HepG2 (cell line): Measurements from ENCODE around the gene FBP2. TPM values are rescaled to one million over a fixed set of nuclear protein-coding genes. Genes with fewer than 3 reads are reported as not detected.

ENCODE experiments used
- ESRRA ChIP-seq: sonication (generic); formaldehyde crosslinking; IDR thresholded peaks from 2 replicates; pipeline ENCODE4 v1.5.1; 2020; ENCODE audit warnings: mild to moderate bottlenecking, low read depth, missing genetic modification reagents
- FLYWCH1 ChIP-seq: sonication (generic); formaldehyde crosslinking; IDR thresholded peaks from 2 replicates; pipeline ENCODE4 v1.8.1; 2023; ENCODE audit warnings: mild to moderate bottlenecking, missing genetic modification reagents
- HMG20B ChIP-seq: conservative IDR thresholded peaks from 2 replicates; pipeline ENCODE4 v1.6.1; 2016; ENCODE audit warnings: missing genetic modification reagents, missing compliant biosample characterization
- HNF1A ChIP-seq, 2 experiments: sonication (generic) in 1 of 2; formaldehyde crosslinking in 1 of 2; IDR thresholded peaks; 2 replicates each; pipeline versions ENCODE4 v1.4.0 to v1.6.1; 2016 to 2020; ENCODE audit warnings: borderline replicate concordance in 1 of 2, low read depth in 1 of 2, mild to moderate bottlenecking in 1 of 2, missing genetic modification reagents in 1 of 2
- HNRNPUL1 ChIP-seq: fragments of 200-400 bp; formaldehyde crosslinking; IDR thresholded peaks from 2 replicates; pipeline ENCODE4 v1.6.1; 2017; ENCODE audit warnings: low read depth, mild to moderate bottlenecking, low read length, moderate library complexity
- KLF16 ChIP-seq, 2 experiments: sonication (generic) in 1 of 2; formaldehyde crosslinking in 1 of 2; IDR thresholded peaks; 2 replicates each; pipeline versions ENCODE4 v1.6.1 to v1.8.0; 2016 to 2023; ENCODE audit warnings: missing genetic modification reagents in 2 of 2, missing compliant biosample characterization in 1 of 2
- MED1 ChIP-seq: sonication (generic); formaldehyde crosslinking; IDR thresholded peaks from 2 replicates; pipeline ENCODE4 v1.4.0; 2020; ENCODE audit warnings: missing genetic modification reagents
- NR2F2 ChIP-seq: IDR thresholded peaks from 2 replicates; pipeline ENCODE4 v1.6.1; 2012; ENCODE audit warnings: low read depth, inconsistent platforms, borderline replicate concordance
- POLR2A ChIP-seq, 2 experiments: IDR thresholded peaks; 2 replicates each; pipeline ENCODE4 v1.6.1; 2011; ENCODE audit warnings: low read depth in 2 of 2, low read length in 2 of 2, mild to moderate bottlenecking in 1 of 2, moderate library complexity in 1 of 2; ENCODE audit not compliant: insufficient read depth in 1 of 2
- POLR2AphosphoS5 ChIP-seq: IDR thresholded peaks from 2 replicates; pipeline ENCODE4 v1.6.1; 2012; ENCODE audit warnings: low read depth, low read length
- RBM39 ChIP-seq: fragments of 200-400 bp; formaldehyde crosslinking; IDR thresholded peaks from one replicate; pipeline ENCODE4 v1.6.1; 2018; ENCODE audit warnings: antibody characterized with exemption, mild to moderate bottlenecking, low read depth, low read length; ENCODE audit not compliant: poor library complexity, severe bottlenecking
- RFX3 ChIP-seq: IDR thresholded peaks from 2 replicates; pipeline ENCODE4 v1.6.1; 2016; ENCODE audit warnings: missing biosample characterization, missing genetic modification reagents
- TAF15 ChIP-seq: fragments of 200-400 bp; formaldehyde crosslinking; IDR thresholded peaks from one replicate; pipeline ENCODE4 v1.6.1; 2018; ENCODE audit warnings: mild to moderate bottlenecking, low read depth, low read length; ENCODE audit not compliant: poor library complexity, severe bottlenecking
- TMF1 ChIP-seq: sonication (generic); formaldehyde crosslinking; IDR thresholded peaks from 2 replicates; pipeline ENCODE4 v1.8.1; 2022; ENCODE audit warnings: low read depth, missing genetic modification reagents
- WIZ ChIP-seq: sonication (generic); formaldehyde crosslinking; IDR thresholded peaks from 2 replicates; pipeline ENCODE4 v1.5.1; 2020; ENCODE audit warnings: mild to moderate bottlenecking, missing genetic modification reagents
- ZMAT3 ChIP-seq: sonication (generic); formaldehyde crosslinking; conservative IDR thresholded peaks from 2 replicates; pipeline ENCODE4 v1.7.0; 2021; ENCODE audit warnings: missing genetic modification reagents
- ZNF543 ChIP-seq: sonication (generic); formaldehyde crosslinking; IDR thresholded peaks from 2 replicates; pipeline ENCODE4 v1.4.0; 2020; ENCODE audit warnings: mild to moderate bottlenecking, missing genetic modification reagents
- ZNF552 ChIP-seq: sonication (generic); formaldehyde crosslinking; IDR thresholded peaks from 2 replicates; pipeline ENCODE4 v1.9.0; 2022; ENCODE audit warnings: missing genetic modification reagents, mild to moderate bottlenecking, borderline replicate concordance
- ZNF564 ChIP-seq: sonication (generic); formaldehyde crosslinking; IDR thresholded peaks from 2 replicates; pipeline ENCODE4 v1.8.1; 2023; ENCODE audit warnings: mild to moderate bottlenecking, missing genetic modification reagents
- polyA plus RNA-seq, 8 experiments: library from polyadenylated mRNA; depleted of rRNA in 3 of 8; stranded (reverse) in 7 of 8; unstranded in 1 of 8; fragments of >200 nt; fragmentation: Illumina TruSeq in 4 of 8; extraction: Trizol in 4 of 8; gene quantifications; 2 replicates each; pipeline versions ENCODE4 v1.2.1 to v1.2.3, GENCODE V29; 2011 to 2016; ENCODE audit warnings: low read depth in 4 of 8, missing spikeins in 1 of 8, mixed read lengths in 1 of 8; ENCODE audit not compliant: insufficient read depth in 1 of 8
- total RNA-seq, 5 experiments: library from RNA; depleted of rRNA; stranded (reverse); fragments of >200 nt; fragmentation: Illumina TruSeq; extraction: Trizol; gene quantifications; 2 replicates each; pipeline ENCODE4 v1.2.3, GENCODE V29; 2016; ENCODE audit warnings: low read depth in 1 of 5
- TF ChIP-seq, protein P1 (sequence below): sonication (generic); formaldehyde crosslinking; IDR thresholded peaks from 2 replicates; pipeline ENCODE4 v1.4.0; 2020; ENCODE audit warnings: mild to moderate bottlenecking, missing genetic modification reagents, borderline replicate concordance
- TF ChIP-seq, protein P2 (sequence below): sonication (generic); formaldehyde crosslinking; IDR thresholded peaks from 2 replicates; pipeline ENCODE4 v1.5.1; 2020; ENCODE audit warnings: missing genetic modification reagents, mild to moderate bottlenecking, borderline replicate concordance

FBP2 gene
- total and polyA plus RNA-seq, 2 of the 13 experiments (the other 11 are each of a cell fraction or from before 2014, with no cell fraction given) = not detected

GRCh38 chr9:94533155-94533554 is 60.5 kb downstream of the FBP2 start (continued):
- no peak for TF ChIP-seq RBM39
- no peak for TF ChIP-seq TAF15
- TF ChIP-seq KLF16 (CRISPR knock-in tag; IDR thresholded peaks at IDR 0.05) = no peak
- no peak for TF ChIP-seq ZNF564
- TF ChIP-seq HNRNPUL1 = peak; percentile 89
- TF ChIP-seq WIZ (CRISPR knock-in tag) = no peak
- TF ChIP-seq MED1 = peak; percentile 51; the same call in 1 of the 2 replicates
- TF ChIP-seq TMF1 = no peak
- TF ChIP-seq POLR2A (IDR thresholded peaks at IDR 0.05; ENCODE audit: insufficient read depth in 1 of 2, low read depth in 2 of 2, low read length in 2 of 2) = 0 out of 4 replicates have a peak, but pooled peaks of 1 of the 2 experiments have one; percentile 27
- peak; percentile 97 for TF ChIP-seq HNF1A (IDR thresholded peaks at IDR 0.05; ENCODE audit: low read depth)
- TF ChIP-seq HNF1A (CRISPR knock-in tag; IDR thresholded peaks at IDR 0.05; ENCODE audit: borderline replicate concordance) = peak; percentile 95
- TF ChIP-seq HMG20B (CRISPR knock-in tag) = no peak
- TF ChIP-seq, protein P1, sequence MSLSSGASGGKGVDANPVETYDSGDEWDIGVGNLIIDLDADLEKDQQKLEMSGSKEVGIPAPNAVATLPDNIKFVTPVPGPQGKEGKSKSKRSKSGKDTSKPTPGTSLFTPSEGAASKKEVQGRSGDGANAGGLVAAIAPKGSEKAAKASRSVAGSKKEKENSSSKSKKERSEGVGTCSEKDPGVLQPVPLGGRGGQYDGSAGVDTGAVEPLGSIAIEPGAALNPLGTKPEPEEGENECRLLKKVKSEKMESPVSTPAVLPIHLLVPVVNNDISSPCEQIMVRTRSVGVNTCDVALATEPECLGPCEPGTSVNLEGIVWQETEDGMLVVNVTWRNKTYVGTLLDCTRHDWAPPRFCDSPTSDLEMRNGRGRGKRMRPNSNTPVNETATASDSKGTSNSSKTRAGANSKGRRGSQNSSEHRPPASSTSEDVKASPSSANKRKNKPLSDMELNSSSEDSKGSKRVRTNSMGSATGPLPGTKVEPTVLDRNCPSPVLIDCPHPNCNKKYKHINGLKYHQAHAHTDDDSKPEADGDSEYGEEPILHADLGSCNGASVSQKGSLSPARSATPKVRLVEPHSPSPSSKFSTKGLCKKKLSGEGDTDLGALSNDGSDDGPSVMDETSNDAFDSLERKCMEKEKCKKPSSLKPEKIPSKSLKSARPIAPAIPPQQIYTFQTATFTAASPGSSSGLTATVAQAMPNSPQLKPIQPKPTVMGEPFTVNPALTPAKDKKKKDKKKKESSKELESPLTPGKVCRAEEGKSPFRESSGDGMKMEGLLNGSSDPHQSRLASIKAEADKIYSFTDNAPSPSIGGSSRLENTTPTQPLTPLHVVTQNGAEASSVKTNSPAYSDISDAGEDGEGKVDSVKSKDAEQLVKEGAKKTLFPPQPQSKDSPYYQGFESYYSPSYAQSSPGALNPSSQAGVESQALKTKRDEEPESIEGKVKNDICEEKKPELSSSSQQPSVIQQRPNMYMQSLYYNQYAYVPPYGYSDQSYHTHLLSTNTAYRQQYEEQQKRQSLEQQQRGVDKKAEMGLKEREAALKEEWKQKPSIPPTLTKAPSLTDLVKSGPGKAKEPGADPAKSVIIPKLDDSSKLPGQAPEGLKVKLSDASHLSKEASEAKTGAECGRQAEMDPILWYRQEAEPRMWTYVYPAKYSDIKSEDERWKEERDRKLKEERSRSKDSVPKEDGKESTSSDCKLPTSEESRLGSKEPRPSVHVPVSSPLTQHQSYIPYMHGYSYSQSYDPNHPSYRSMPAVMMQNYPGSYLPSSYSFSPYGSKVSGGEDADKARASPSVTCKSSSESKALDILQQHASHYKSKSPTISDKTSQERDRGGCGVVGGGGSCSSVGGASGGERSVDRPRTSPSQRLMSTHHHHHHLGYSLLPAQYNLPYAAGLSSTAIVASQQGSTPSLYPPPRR (CRISPR knock-in tag) = no peak
- no peak for TF ChIP-seq RFX3 (CRISPR knock-in tag)
- no peak for TF ChIP-seq NR2F2
- TF ChIP-seq, protein P2, sequence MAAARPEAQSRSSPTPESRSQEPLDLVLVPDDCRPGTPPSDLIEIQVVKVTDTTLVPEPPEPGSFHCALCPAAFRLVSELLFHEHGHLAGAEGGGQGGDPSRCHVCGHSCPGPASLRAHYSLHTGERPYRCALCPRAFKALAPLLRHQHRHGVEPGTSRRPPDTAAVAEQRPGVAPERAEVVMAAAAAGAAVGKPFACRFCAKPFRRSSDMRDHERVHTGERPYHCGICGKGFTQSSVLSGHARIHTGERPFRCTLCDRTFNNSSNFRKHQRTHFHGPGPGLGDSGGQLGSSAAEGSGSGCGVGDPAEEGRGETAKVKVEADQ (CRISPR knock-in tag) = no peak
- no peak for TF ChIP-seq ZNF552 (CRISPR knock-in tag)
- no peak for TF ChIP-seq ESRRA
- no peak for TF ChIP-seq ZMAT3 (CRISPR knock-in tag)
- TF ChIP-seq POLR2AphosphoS5 = peak; percentile 51; the same call in 1 of the 2 replicates
- no peak for TF ChIP-seq ZNF543 (CRISPR knock-in tag)
- TF ChIP-seq FLYWCH1 (CRISPR knock-in tag) = no peak
